Right ventricle myocardium superior (tissue), 1 donor: ENCODE data around the gene ELFN2. TPM values are rescaled to one million over a fixed set of nuclear protein-coding genes. Genes with fewer than 3 reads are reported as not detected.

Experiments used
- ATAC-seq: fragments of 200-7000 bp; cut with Tn5 transposase; one replicate; pipeline ENCODE4 v1.9.1; 2020; ENCODE audit warnings: mild to moderate bottlenecking; ENCODE audit not compliant: poor library complexity
- DNase-seq: peaks from one replicate; pipeline ENCODE4 v3.0.0-alpha.2; 2020
- intact Hi-C: fragments of 100-400 bp; cut with DNase I; formaldehyde crosslinking; loops from one replicate; pipeline ENCODE4 v1.11.2; 2022
- total RNA-seq: library from RNA; stranded (reverse); fragmentation: NEBNext Ultra II Directional; extraction: Animal tissue kit (Norgen Biotek cat#: 25700); gene quantifications from one replicate; pipeline ENCODE4 v1.2.1, GENCODE V29; 2021
- donor health status: DM: no; HTN: yes; CAD: no; lungs with severe emphysema.

Gene ELFN2
- total RNA-seq, 1 donor from 2014 or later = 0.19 TPM

DNA sequence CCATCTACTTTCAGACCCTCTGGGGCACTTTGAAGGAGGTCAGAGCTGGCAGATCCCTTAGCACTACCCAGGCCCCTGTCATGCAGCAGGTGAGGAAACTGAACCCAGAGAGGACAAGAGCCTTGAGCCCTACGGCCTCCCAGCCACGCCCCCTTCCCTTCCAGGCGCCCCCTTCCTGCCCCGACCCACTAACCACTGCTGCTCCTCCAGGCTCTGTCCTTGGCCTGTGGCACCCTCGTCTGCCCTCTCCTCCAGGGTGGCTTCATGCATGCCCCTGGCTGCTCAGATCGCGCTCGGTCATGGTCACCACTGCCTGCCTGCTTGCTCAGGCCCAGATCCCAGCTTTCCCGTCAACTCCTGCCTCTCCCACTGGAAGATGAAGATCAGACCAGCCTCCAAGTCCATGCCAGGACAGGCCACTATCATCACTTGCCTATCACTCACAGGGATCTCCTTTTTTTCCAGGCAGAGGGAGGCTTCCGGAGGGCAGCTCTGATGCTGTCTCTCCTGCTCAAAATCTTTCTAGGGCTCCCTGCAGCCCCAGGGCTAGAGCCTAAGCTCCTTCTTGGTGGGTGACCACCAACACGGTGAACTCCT is 30.7 kb downstream of the ELFN2 start:
- intact Hi-C loops = no loop called here
- no peak for DNase-seq
- ATAC-seq = no peak

DNA sequence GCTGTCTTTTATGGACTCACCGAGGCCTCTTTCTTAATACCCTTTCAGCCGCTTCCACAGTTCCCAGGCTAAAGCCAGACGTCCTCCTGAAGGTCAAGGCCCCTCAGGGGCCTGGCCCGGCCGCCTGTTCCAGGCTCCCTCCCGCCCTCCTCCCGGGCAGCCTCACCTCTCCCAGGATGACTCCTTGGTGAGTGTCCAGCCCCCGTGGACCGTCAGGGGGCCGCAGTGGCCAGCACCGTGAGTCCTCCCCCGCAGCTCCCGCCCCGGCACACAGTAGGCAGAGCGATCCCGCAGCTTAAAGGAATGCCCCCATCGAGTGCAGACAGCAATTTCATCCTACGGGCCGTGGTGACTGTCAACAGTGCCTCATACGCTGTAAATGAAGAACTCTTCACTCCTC is 32.9 kb downstream of the ELFN2 start:
- DNase-seq (no peak), ATAC-seq (no peak)

DNA sequence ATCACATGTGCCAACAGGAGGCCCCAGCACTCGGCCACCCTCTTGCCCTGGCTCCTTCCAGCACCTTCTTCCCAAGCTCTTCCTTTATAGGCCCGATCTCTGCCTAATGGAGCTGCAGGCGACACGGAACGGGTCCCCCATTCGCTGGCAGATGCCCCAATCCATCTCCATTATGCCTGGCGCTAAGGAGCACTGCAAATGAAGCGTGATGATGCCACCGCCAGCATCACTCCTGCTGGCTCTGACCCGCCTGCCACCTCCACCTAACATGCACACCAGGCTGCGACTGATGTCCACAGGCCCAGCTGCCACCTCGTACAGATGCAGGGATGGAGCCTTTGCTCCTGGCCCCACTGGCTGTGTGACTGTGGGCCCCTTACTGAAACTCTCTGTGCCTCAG is 33.5 kb downstream of the ELFN2 start:
- intact Hi-C loops = no loop called here
- ATAC-seq (no peak), DNase-seq (no peak)

More for the DNA sequence above, 32.9 kb downstream of the ELFN2 start:
- intact Hi-C loops = no loop called here

DNA sequence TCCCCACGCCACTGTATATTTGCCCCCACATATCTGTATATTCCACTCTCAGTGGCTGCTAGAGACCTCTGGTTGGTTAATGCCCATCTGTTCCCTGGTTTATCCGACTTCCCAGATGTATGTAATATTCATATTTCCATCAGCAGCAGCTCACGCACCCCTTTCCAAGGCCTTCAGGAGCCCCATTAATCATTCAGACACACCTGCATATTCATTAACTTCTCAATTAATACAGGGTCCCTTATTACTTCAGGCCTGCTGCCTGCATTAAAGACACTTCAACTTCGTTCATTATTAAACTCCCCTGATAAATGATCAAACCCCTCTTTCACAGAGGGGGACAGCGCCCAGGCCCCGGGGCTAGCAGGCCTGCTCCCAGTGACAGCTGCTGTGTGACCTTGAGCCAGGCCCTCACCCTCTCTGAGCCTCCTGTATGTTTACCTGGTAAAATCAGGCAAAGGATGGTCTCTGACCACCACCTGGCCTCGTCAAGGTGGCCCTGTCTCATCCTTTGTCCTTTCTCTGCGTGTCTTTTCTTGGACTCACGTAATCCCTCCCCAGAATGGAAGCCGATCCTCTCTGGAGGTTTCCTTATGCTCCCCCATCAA is 34.5 kb downstream of the ELFN2 start:
- ATAC-seq (no peak), DNase-seq (no peak)
- intact Hi-C loops = no loop called here

DNA sequence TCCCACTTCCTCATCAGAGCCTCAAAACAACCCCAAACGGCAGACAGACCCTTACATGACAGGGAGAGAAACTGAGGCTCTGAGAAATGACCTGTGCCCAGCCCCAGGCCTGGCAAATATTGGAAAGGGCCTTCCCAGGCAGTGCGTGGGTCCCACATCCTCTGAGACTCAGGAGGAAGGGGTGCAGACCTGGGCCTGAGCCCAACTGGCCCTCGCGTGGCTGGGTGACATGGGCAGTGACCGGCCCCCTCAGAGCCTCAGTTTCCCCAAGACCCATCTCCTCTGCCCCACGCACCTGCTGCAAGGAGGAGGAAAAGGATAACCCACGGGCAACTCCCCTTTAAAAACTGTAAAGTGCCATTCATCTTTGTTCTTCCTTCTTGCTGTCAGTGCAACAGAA is 35.6 kb downstream of the ELFN2 start:
- ATAC-seq (no peak), DNase-seq (no peak)
- intact Hi-C loops = no loop called here

DNA sequence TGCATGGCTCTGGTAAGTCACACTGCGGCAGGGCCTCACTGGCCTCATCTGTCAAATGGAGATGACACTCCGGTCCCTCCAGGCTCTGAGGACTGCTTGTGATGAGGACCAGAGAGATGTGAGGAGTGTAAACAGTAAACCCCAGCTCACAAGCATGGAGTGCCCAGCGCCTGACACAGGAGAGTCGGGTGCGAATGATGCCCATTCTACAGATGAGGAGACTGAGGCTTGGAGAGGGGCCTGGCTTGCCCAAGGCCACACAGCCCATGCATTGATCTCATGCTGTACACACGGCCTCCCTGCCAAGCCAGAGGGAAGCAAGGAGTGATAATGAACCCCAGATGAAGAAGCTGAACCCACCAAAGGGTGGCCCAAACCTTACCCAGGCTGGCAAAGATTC is 37.2 kb downstream of the ELFN2 start:
- intact Hi-C loops = no loop called here
- ATAC-seq = no peak
- DNase-seq = no peak

DNA sequence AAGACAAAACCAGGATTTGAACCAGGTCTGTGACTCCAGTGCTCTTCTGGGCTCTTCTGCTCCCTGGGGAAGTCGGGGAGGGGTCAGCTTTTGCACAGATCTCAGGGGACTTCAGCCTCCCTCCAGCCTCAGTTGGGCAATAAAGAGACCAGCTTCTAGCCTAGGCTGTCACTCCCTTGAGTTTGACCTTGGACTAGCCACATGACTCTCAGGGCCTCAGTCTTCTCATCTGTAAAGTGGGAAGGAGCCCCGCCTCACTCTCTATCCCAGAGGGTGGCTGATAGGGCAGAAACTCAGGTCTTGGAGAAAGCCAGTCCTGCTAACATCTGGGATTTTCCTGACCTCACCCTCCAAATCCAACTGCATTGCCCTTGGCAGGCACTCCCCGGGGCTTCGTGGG is 38.7 kb downstream of the ELFN2 start:
- no peak for ATAC-seq
- intact Hi-C loops = no loop called here
- no peak for DNase-seq

DNA sequence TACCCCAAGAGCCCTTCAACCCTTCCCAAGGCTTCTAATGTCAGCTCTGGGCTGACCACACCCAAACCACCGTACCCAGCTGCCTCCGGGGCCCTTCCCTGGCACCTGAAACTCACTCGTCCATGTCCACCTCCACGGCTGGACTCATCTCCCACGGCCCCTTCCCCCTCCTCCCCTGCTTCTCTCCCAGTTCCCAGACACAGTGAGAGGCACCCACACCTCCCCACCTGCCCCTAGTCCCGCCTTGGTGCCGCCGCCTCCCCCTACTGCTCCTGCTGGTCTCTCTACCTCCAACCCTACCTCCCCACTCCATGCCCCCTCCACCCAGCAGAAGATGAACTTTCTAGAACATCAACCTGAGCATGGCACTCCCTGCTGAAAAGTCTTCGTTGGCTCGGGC is 39.5 kb downstream of the ELFN2 start:
- intact Hi-C loops = no loop called here
- DNase-seq (no peak), ATAC-seq (no peak)

DNA sequence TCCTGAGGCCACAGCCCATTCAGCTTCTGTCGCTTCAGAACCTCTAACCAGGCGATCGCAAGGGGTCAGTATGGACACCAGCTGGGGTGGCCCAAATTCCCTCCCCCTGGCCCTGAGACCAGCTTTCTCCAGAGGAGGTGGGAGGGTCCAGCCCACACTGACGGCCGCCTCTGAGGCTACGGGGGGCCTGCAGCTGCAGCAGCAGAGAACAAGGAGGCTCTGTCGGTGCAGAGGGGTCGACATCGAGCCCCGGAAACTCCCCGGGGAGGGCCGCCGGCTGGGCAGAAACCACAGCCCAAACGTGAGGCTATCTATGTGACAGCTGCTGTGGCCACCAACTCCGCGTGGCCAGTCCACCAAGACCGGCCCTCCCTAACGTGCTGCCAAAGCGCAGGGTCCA is 40.8 kb downstream of the ELFN2 start:
- intact Hi-C loops = no loop called here
- ATAC-seq = no peak

DNA sequence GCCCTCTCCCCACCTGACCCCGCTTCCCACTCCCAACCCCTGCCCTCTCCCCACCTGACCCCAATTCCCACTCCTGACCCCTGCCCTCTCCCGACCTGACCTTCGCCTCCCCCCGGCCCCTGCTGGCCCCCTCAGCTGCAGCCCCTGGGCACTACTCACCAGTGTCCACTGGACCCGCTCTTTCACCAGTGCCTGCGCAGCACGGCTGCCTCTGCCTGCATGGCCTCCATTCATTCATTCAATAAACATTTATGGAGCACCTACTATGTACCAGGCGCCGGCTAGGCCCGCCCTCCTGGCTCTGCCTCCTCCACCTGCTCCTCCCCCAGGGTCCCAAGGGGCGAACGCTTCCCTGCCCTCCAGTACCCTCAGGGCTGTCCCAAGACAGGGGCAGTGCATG is 42.6 kb downstream of the ELFN2 start:
- intact Hi-C loops = no loop called here
- ATAC-seq (no peak), DNase-seq (no peak)

More for the DNA sequence above, 40.8 kb downstream of the ELFN2 start:
- DNase-seq = no peak

DNA sequence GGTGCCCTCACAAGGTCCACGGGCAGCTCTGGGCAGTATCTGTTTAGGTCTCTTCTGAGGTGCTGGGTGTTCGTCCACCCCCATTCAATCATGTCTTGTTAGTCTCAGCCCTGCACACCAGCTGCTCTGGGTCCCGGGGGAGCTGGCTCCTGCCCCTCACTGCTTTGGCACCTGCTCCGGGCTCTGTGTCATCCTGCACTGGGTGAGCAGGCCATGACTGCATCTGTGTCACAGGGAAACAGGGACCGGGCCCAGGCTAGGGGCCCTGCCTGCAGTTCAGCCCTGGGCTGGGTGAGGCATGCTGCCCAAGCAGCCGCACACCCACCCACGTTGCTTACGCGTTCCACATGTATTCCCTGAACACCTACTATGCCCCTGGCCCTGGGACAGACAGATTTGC is 43.9 kb downstream of the ELFN2 start:
- ATAC-seq (no peak), DNase-seq (no peak)
- intact Hi-C loops = no loop called here

DNA sequence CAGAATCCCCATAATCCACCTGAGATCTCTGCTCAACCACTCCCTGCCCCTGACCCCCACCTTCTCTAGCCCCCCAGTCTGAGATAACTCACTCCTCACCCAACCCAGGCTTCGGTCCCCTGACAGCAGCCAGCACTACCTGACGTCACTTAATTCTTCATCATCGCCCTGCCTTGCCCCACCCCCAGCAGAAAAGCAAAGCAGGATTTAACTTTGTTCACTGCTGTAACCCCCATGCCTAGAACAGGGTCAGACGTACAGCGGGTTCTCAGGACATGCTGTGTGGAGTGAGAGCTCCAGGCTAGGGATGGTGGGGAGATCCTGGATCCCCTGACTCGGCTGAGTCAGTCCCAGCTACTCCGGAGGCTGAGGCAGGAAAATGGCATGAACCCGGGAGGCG is 45.8 kb downstream of the ELFN2 start:
- no peak for ATAC-seq
- intact Hi-C loops = no loop called here
- DNase-seq = no peak

DNA sequence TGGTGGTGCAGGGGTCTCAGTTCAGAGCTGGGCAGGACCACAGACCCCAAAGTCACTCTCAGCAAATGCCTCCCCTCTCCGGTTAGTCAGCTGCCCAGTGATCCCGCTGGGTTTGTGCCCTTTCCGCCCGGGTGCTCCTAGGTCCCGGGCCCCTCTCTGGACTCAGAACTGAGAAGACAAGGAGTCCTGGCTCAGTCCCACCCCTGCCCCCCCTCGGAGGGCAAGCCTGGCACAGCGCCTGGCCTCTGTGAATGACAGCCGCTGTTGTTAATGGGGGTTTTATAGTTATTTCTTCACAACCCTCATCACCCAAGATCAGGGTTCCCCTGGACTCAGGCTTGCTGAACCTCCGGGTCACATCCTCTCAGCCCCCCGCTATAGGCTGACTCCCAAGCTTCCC is 47.6 kb downstream of the ELFN2 start:
- no peak for DNase-seq
- intact Hi-C loops = no loop called here
- ATAC-seq = no peak

DNA sequence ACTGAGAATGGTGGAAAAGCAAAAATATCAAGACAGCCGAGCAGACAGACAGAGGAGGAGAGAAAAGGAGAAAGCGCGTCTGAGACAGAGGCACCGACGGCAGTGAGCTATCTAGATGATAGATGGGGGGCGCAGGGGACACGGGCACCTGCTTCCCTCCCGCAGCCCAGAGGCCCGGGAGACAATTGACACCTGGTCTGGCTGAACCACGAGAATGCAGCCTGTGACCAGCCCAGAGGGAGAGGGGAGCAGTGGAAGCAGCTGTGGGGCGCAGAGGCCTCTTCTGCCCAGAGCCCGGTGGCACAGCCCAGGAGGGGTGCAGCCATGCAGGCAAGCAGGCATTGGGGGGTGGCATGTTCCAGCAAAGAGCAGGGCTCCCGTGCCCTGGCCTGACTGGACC is 48.2 kb downstream of the ELFN2 start:
- no peak for ATAC-seq
- DNase-seq = no peak
- intact Hi-C loops = no loop called here

DNA sequence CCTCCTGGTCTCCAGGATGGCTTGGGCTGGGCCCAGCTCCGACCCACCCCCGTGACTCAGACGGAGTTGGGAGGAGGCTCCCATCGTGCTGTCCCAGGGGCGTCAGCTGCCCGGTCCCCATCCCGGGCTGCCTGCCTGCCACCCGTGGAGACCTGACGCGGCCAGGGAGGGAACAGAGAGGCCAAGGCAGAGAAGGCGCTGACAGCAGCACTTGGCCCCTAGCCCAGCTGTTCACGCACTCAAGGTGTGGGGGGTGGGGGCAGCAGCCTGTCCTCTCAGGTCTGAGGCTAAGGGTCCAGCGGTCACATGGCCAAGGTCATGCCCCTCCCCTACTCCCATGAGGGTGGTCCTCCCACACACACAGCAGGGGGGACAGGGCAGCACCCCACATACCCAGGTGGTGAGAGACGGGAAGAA is 48.6 kb downstream of the ELFN2 start:
- intact Hi-C loops = no loop called here
- no peak for DNase-seq
- ATAC-seq = peak; percentile 21

DNA sequence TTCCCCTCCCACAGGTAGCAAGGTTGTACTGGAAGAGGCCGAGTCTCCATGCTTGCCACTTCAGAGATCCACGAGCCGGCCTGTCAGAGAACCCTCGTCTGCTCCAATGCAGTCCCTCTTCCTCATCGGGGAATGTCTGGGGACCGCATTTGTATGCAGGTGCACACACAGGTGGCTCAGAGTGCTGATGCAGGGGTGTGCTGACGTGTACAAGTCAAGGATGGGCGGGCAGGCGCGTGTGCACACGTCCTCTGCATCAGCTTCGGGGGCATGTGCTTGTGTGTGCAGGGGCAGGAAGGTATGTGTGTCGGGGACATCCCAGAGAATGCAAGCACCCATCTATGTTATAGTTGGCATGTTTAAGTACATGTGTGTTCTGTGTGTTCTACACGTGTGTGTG is 49.4 kb downstream of the ELFN2 start:
- DNase-seq = no peak
- intact Hi-C loops = no loop called here
- ATAC-seq = no peak

DNA sequence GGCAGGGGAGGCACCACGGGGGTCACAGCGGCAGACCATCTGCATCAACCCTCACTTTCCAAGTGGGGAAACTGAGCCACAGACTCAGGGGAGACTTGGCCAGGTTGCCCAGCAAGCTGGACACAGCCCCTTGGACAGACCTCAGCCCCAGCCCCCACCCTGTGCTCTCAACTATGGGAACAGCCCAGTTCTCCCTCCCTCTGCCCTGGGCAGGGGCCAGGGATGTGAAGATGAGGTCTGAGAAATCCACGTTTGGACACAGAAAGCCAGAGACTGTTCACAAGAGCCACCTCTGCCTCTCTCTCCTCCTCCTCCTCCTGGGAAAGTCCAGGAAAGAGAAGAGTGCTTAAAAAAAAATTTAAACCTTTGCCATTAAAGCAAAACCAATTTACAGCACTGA is 50.1 kb downstream of the ELFN2 start:
- DNase-seq (no peak), ATAC-seq (no peak)
- intact Hi-C loops = no loop called here

DNA sequence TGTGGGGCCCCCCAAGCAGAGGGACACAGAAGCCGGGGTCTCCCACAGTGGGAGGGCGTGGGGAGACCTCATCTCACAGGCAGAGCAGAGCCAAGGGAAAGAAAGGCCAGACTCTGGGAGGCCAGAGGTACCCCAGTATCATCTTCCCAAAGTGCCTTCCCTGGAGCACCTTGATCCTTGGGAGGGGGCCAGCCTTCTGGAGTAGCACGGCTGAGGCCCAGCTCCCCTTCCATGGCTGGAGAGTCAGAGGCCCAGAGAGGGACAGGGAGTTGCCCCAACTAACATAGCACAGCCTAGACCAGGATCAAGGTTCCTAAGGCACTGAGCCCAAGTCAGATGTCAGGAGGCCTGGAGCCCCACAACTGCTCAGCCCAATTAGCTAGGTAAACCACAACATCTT is 50.6 kb downstream of the ELFN2 start:
- no peak for ATAC-seq
- intact Hi-C loops = no loop called here
- no peak for DNase-seq

DNA sequence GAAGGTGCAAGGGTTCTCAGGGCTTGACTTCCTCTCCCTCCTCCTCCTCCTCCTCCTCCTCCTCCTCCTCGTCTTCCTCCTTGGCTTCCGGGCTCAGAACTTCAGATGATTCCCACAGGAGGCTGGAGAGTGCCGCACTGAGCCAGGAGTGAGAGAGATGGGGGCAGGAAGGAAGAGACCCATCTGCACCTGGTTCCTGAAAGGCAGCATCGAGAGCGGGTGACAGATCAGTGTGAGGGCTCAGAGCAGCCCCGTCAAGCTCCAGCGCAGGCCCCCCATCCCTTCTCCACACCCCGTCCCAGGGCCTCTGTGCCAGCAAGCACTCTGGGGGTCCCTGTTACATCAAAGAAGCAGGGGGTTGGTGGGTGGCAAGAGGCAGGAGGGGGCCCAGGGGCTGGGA is 51.5 kb downstream of the ELFN2 start:
- ATAC-seq (no peak), DNase-seq (no peak)
- intact Hi-C loops = no loop called here

DNA sequence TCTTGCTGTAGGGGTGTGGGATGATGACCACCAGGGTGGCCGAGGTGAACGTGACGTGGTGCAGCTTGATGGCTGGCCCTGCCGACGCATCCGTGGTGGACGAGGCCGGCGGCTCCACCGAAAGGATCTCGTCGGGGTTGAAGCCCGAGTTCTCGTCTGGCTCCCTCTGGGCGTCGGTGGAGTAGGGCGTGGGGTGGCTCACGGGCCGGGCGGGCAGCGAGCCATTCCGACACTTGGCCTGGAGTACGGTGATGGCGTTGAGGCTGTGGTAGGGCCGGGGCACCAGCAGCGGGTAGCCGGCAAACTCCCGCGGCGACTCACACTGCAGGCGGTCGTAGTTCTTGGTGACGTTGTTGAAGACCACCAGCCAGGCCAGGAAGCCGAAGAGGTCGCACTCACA is 52.7 kb downstream of the ELFN2 start:
- intact Hi-C loops = no loop called here
- DNase-seq = no peak
- no peak for ATAC-seq

DNA sequence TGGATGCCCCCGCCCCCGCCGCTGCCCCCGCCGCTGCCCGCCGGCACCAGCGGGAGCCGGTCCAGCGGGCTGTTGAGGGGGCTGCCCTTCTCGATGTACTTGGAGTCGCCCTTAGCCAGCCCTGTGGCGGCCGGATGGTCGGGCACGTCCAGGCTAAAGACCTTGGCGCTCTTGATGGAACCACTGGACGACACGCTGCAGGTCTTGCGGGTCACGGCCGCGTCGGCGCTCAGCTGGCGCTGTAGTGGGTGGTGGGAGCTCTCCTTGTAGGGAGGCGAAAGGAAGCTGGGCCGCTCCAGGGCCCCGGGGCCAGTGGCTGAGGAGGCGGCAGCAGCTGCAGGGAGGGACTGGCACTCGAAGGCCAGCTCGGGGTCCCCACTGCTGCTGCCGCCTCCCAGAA is 53.8 kb downstream of the ELFN2 start:
- DNase-seq (no peak), ATAC-seq (no peak)
- intact Hi-C loops = no loop called here
